ENCODE measurements around the gene NDFIP2. TPM values are rescaled to one million over a fixed set of nuclear protein-coding genes. Genes with fewer than 3 reads are reported as not detected.

NDFIP2 gene
- total RNA-seq, 4 donors from 2014 or later, result 78.6 to 83.2 (median 80.7) TPM

DNA sequence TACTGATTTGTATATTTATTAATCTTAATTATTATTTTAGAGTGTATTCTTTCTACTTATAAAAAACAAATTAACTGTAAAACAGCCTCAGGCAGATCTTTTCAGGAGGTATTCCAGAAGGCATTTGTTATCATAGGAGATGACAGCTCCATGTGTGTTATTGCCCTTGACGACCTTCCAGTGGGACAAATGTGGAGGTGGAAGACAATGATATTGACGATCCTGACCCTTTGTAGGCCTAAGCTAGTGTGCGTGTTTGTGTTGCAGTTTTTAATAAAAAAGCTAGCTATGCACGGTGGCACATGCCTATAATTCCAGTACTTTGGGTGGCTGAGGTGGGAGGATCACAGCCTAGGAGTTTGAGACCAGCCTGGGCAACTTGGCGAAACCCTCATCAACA, 46.7 kb downstream of the NDFIP2 start:
- intact Hi-C loops (cut with DNase I; ENCODE audit: low total_unique reads), result no loop called here
- H3K4me3 ChIP-seq (ENCODE audit: low read depth, poor library complexity, severe bottlenecking), result no peak overlapping the region
- 73 to 74% methylated on average over 5 of the region's 5 CpGs for WGBS, 2 donors
- no peak for TF ChIP-seq POLR2A (IDR thresholded peaks at IDR 0.05)
- TF ChIP-seq, protein P1, sequence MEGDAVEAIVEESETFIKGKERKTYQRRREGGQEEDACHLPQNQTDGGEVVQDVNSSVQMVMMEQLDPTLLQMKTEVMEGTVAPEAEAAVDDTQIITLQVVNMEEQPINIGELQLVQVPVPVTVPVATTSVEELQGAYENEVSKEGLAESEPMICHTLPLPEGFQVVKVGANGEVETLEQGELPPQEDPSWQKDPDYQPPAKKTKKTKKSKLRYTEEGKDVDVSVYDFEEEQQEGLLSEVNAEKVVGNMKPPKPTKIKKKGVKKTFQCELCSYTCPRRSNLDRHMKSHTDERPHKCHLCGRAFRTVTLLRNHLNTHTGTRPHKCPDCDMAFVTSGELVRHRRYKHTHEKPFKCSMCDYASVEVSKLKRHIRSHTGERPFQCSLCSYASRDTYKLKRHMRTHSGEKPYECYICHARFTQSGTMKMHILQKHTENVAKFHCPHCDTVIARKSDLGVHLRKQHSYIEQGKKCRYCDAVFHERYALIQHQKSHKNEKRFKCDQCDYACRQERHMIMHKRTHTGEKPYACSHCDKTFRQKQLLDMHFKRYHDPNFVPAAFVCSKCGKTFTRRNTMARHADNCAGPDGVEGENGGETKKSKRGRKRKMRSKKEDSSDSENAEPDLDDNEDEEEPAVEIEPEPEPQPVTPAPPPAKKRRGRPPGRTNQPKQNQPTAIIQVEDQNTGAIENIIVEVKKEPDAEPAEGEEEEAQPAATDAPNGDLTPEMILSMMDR (IDR thresholded peaks at IDR 0.05), result no peak
- no peak for DNase-seq (ENCODE audit: low spot score in 2 of 2)

DNA sequence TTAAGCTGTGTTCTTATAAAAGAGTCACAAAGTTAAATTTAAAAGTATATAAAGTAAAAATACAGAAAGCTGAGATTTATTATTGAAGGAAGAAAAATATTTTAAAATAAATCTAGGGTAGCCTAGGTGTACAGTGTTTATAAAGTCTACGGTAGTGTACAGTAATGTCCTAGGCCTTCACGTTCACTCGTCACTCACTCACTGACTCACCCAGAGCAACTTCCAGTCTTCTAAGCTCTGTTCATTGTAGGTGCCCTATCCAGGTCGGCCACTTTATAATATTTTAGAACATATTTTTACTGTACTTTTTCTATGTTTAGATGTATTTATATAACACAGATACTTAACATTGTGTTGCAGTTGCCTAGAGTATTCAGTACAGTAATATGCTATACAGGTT, 47.4 kb downstream of the NDFIP2 start:
- 86 to 90% methylated on average over 4 of the region's 4 CpGs for WGBS, 2 donors
- TF ChIP-seq, protein P1 (IDR thresholded peaks at IDR 0.05), result no peak
- TF ChIP-seq POLR2A (IDR thresholded peaks at IDR 0.05), result no peak
- no peak for DNase-seq (ENCODE audit: low spot score in 2 of 2)
- intact Hi-C loops (cut with DNase I; ENCODE audit: low total_unique reads), result no loop called here
- no peak overlapping the region for H3K4me3 ChIP-seq (ENCODE audit: low read depth, poor library complexity, severe bottlenecking)

DNA sequence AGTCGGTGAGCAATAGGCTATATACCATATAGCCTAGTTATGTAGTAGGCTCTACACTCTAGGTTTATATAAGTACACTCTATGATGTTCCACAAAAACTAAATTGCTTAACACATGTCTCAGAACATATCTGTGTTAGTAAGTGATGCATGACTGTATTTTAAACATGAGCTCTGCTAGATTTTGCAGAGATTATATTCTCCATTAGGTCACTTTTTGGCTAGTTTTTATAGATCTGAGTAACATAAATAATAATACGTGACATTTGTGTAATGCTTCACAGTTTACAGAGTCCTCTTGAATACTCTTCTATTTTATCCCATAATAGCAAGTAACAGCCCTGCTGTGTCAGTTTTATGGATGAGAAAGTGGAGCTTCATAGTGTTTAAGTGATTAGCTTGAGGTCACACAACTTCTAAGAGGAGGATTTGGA, 47.8 kb downstream of the NDFIP2 start:
- intact Hi-C loops (cut with DNase I; ENCODE audit: low total_unique reads), result no loop called here
- no peak overlapping the region for H3K4me3 ChIP-seq (ENCODE audit: low read depth, poor library complexity, severe bottlenecking)
- DNase-seq (ENCODE audit: low spot score in 2 of 2), result no peak
- no peak for TF ChIP-seq POLR2A (IDR thresholded peaks at IDR 0.05)
- TF ChIP-seq, protein P1 (IDR thresholded peaks at IDR 0.05), result no peak
- WGBS, 2 donors, result 79 to 86% methylated on average over 2 of the region's 2 CpGs

DNA sequence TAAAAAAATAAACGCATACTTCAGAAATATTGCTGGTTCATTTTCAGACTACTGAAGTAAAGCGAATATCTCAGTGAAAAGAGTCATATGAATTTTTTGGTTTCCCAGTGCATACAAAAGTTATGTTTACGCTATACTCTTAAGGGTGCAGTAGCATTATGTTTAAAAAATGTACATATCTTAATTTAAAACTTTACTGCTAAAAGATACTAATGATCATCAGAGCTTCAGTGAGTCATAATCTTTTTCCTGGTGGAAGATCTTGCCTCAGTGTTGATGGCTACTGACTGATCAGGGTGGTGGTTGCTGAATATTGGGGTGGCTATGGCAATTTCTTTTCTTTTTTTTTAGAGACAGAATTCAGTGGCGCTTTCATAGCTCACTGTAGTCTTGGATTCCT, 48.9 kb downstream of the NDFIP2 start:
- 93 to 94% methylated on average over 4 of the region's 4 CpGs for WGBS, 2 donors
- intact Hi-C loops (cut with DNase I; ENCODE audit: low total_unique reads), result no loop called here
- TF ChIP-seq, protein P1 (IDR thresholded peaks at IDR 0.05), result no peak
- no peak for TF ChIP-seq POLR2A (IDR thresholded peaks at IDR 0.05)
- no peak for DNase-seq (ENCODE audit: low spot score in 2 of 2)
- no peak overlapping the region for H3K4me3 ChIP-seq (ENCODE audit: low read depth, poor library complexity, severe bottlenecking)

DNA sequence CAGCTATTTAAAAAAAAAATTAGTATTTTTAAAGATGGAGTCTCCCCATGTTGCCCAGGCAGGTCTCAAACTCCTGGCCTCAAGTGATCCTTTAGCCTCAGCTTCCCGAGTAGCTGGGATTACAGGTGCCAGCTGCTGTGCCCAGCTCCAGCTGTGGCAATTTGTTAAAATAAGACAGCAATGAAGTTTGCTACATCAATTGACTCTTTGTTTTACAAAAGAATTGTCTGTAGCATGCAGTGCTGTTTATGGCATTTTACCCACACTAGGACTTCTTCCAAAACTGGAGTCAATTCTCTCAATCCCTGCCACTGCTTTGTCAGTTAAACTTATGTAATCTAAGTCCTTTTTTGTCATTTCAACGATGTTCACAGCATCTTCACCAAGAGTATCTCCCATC, 49.3 kb downstream of the NDFIP2 start:
- TF ChIP-seq, protein P1 (IDR thresholded peaks at IDR 0.05), result no peak
- no peak for TF ChIP-seq POLR2A (IDR thresholded peaks at IDR 0.05)
- no peak for DNase-seq (ENCODE audit: low spot score in 2 of 2)
- H3K4me3 ChIP-seq (ENCODE audit: low read depth, poor library complexity, severe bottlenecking), result no peak overlapping the region
- intact Hi-C loops (cut with DNase I; ENCODE audit: low total_unique reads), result no loop called here
- WGBS, 2 donors, result 52 to 61% methylated on average over 2 of the region's 2 CpGs

DNA sequence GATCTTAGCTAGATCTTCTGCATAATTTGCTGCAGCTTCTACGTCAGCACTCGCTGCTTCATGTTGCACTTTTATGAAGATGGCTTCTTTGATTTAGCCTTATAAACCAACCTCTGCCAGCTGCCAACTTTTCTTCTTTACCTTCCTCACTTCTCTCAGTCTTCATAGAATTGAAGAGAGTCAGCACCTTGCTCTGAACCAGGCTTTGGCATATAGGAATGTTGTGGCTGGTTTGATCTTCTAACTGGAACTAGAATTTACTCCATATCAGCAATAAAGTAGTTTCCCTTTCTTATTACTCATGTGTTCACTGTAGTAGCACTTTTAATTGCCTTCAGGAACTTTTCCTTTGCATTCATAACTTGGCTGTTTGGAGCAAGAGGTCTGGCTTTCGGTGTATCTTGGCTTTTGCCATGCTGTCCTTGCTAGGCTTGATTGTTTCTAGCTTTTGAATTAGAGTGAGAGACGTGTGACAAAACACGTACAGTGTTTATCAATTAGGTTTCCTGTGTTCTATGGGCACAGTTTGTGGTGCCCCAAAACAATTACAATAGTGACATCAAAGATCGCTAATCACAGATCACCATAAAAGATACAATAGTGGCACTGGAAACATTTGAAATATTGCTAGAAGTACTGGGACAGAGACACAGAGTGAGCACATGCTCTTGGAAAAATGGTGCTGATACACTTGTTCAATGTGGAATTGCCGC, 50.7 kb downstream of the NDFIP2 start:
- TF ChIP-seq, protein P1 (IDR thresholded peaks at IDR 0.05), result no peak
- TF ChIP-seq POLR2A (IDR thresholded peaks at IDR 0.05), result no peak
- no peak for DNase-seq (ENCODE audit: low spot score in 2 of 2)
- WGBS, 2 donors, result 86% methylated on average over 7 of the region's 7 CpGs
- intact Hi-C loops (cut with DNase I; ENCODE audit: low total_unique reads), result no loop called here
- no peak overlapping the region for H3K4me3 ChIP-seq (ENCODE audit: low read depth, poor library complexity, severe bottlenecking)
